H9 (cell line): Measurements from ENCODE around the gene SAP30L. TPM values are rescaled to one million over a fixed set of nuclear protein-coding genes. Genes with fewer than 3 reads are reported as not detected.

Source experiments
- DNase-seq: peaks from one replicate; pipeline ENCODE4 v3.0.0-alpha.2; 2017
- H2AFZ ChIP-seq: one replicate; pipeline ENCODE4 v1.6.1; 2013; ENCODE audit warnings: mild to moderate bottlenecking, low read length, control low read depth, moderate library complexity
- H2AK5ac ChIP-seq: 2 replicates; pipeline ENCODE4 v1.6.1; 2013; ENCODE audit warnings: low read length, control low read depth, mixed read lengths; ENCODE audit not compliant: insufficient read length
- H2BK120ac ChIP-seq: one replicate; pipeline ENCODE4 v1.6.1; 2013; ENCODE audit warnings: low read depth, mild to moderate bottlenecking, low read length, control low read depth, inconsistent platforms; ENCODE audit not compliant: poor library complexity, severe bottlenecking
- H2BK12ac ChIP-seq: 2 replicates; pipeline ENCODE4 v1.6.1; 2013; ENCODE audit warnings: low read length, control low read depth, mixed read lengths, low read depth; ENCODE audit not compliant: insufficient read length
- H2BK15ac ChIP-seq: 2 replicates; pipeline ENCODE4 v1.6.1; 2013; ENCODE audit warnings: low read depth, low read length, control low read depth
- H2BK20ac ChIP-seq: one replicate; pipeline ENCODE4 v1.6.1; 2013; ENCODE audit warnings: low read depth, mild to moderate bottlenecking, low read length, control low read depth, inconsistent platforms; ENCODE audit not compliant: poor library complexity, severe bottlenecking
- H2BK5ac ChIP-seq: 2 replicates; pipeline ENCODE4 v1.6.1; 2013; ENCODE audit warnings: low read length, control low read depth, mixed read lengths; ENCODE audit not compliant: insufficient read length
- H3K14ac ChIP-seq: 2 replicates; pipeline ENCODE4 v1.6.1; 2013; ENCODE audit warnings: low read length, control low read depth; ENCODE audit not compliant: insufficient read depth
- H3K18ac ChIP-seq: 2 replicates; pipeline ENCODE4 v1.6.1; 2013; ENCODE audit warnings: low read depth, mild to moderate bottlenecking, mixed read lengths, low read length, control low read depth; ENCODE audit not compliant: insufficient read length
- H3K23ac ChIP-seq: 2 replicates; pipeline ENCODE4 v1.6.1; 2013; ENCODE audit warnings: low read length, control low read depth, mixed read lengths, low read depth; ENCODE audit not compliant: insufficient read length
- H3K23me2 ChIP-seq: 2 replicates; pipeline ENCODE4 v1.6.1; 2013; ENCODE audit warnings: low read depth, mild to moderate bottlenecking, mixed read lengths, low read length, control low read depth; ENCODE audit not compliant: insufficient read length, poor library complexity, severe bottlenecking
- H3K27ac ChIP-seq: 2 replicates; pipeline ENCODE4 v1.5.1; 2013; ENCODE audit warnings: low read length, control low read depth, mixed read lengths, low read depth; ENCODE audit not compliant: insufficient read length
- H3K27me3 ChIP-seq: 2 replicates; pipeline ENCODE4 v1.6.1; 2013; ENCODE audit warnings: low read length, control low read depth, inconsistent platforms; ENCODE audit not compliant: insufficient read depth
- H3K4ac ChIP-seq: 2 replicates; pipeline ENCODE4 v1.6.1; 2013; ENCODE audit warnings: low read depth, mild to moderate bottlenecking, control low read depth, inconsistent platforms, low read length, moderate library complexity
- H3K4me1 ChIP-seq: 2 replicates; pipeline ENCODE4 v1.6.1; 2013; ENCODE audit warnings: low read length, control low read depth, inconsistent platforms; ENCODE audit not compliant: insufficient read depth
- H3K4me2 ChIP-seq: 2 replicates; pipeline ENCODE4 v1.6.1; 2013; ENCODE audit warnings: low read length, control low read depth, mixed read lengths; ENCODE audit not compliant: insufficient read length, insufficient read depth
- H3K56ac ChIP-seq: 2 replicates; pipeline ENCODE4 v1.6.1; 2013; ENCODE audit warnings: low read depth, mild to moderate bottlenecking, mixed read lengths, low read length, control low read depth; ENCODE audit not compliant: insufficient read length
- H3K79me1 ChIP-seq: 2 replicates; pipeline ENCODE4 v1.6.1; 2013; ENCODE audit warnings: low read depth, mild to moderate bottlenecking, moderate library complexity, low read length, control low read depth, inconsistent platforms; ENCODE audit not compliant: insufficient read depth, poor library complexity, severe bottlenecking
- H3K79me2 ChIP-seq: 2 replicates; pipeline ENCODE4 v1.6.1; 2013; ENCODE audit warnings: low read length, control low read depth, inconsistent platforms; ENCODE audit not compliant: insufficient read depth
- H3K9ac ChIP-seq: 2 replicates; pipeline ENCODE4 v1.6.1; 2013; ENCODE audit warnings: low read length, control low read depth, mixed read lengths; ENCODE audit not compliant: insufficient read length; ENCODE audit errors: extremely low read depth
- H3K9me3 ChIP-seq: one replicate; pipeline ENCODE4 v1.6.1; 2013; ENCODE audit warnings: low read depth, low read length, inconsistent platforms; ENCODE audit not compliant: control insufficient read depth
- H3T11ph ChIP-seq: one replicate; pipeline ENCODE4 v1.6.1; 2013; ENCODE audit warnings: mild to moderate bottlenecking, low read length, control low read depth, inconsistent platforms
- H4K20me1 ChIP-seq: one replicate; pipeline ENCODE4 v1.6.1; 2013; ENCODE audit not compliant: control insufficient read depth, insufficient read length, insufficient read depth
- H4K5ac ChIP-seq: 2 replicates; pipeline ENCODE4 v1.6.1; 2013; ENCODE audit warnings: low read depth, mild to moderate bottlenecking, mixed read lengths, low read length, control low read depth; ENCODE audit not compliant: insufficient read length
- H4K8ac ChIP-seq: replicated peaks from 2 replicates; pipeline ENCODE4 v1.6.1; 2013; ENCODE audit warnings: low read length, control low read depth, mixed read lengths, low read depth; ENCODE audit not compliant: insufficient read length
- H4K91ac ChIP-seq: 2 replicates; pipeline ENCODE4 v1.6.1; 2013; ENCODE audit warnings: low read depth, mild to moderate bottlenecking, moderate library complexity, mixed read lengths, low read length, control low read depth; ENCODE audit not compliant: insufficient read length
- H3K27ac Mint-ChIP-seq, 3 experiments: 2 replicates in 2 of 3; 3 replicates in 1 of 3; pipeline ENCODE4 v1.8.0; 2020 to 2021; ENCODE audit warnings: mixed read lengths in 3 of 3, mild to moderate bottlenecking in 1 of 3, moderate library complexity in 1 of 3
- H3K27me3 Mint-ChIP-seq: 2 replicates; pipeline ENCODE4 v1.8.0; 2021; ENCODE audit warnings: low read depth, mild to moderate bottlenecking, moderate library complexity, mixed read lengths
- H3K36me3 Mint-ChIP-seq, 3 experiments: 2 replicates in 2 of 3; 3 replicates in 1 of 3; pipeline ENCODE4 v1.8.0; 2020 to 2021; ENCODE audit warnings: low read depth in 3 of 3, mixed read lengths in 3 of 3; ENCODE audit not compliant: insufficient read depth in 1 of 3
- H3K4me1 Mint-ChIP-seq, 2 experiments: 2 replicates each; pipeline ENCODE4 v1.8.0; 2020; ENCODE audit warnings: mixed read lengths in 2 of 2
- H3K4me3 Mint-ChIP-seq, 2 experiments: 2 replicates in 1 of 2; 3 replicates in 1 of 2; pipeline ENCODE4 v1.8.0; 2020 to 2021; ENCODE audit warnings: mild to moderate bottlenecking in 2 of 2, mixed read lengths in 2 of 2, moderate library complexity in 1 of 2
- H3K9me3 Mint-ChIP-seq, 2 experiments: 2 replicates in 1 of 2; 3 replicates in 1 of 2; pipeline ENCODE4 v1.8.0; 2020; ENCODE audit warnings: mild to moderate bottlenecking in 2 of 2, mixed read lengths in 2 of 2, moderate library complexity in 1 of 2
- CTCF ChIP-seq: fragments of 200-600 bp; sonication (generic); conservative IDR thresholded peaks from 3 replicates; pipeline ENCODE4 v1.8.0; 2021; ENCODE audit warnings: antibody characterized with exemption, mild to moderate bottlenecking
- WGBS: extraction: QIAGEN DNeasy Blood & Tissue Kit; methylation state at CpG from one replicate; pipeline ENCODE4 v1.1.7; 2013; ENCODE audit warnings: missing lambda C conversion rate, low lambda C conversion rate, mixed read lengths; ENCODE audit not compliant: insufficient read length; ENCODE audit errors: extremely low coverage; 5-methylcytosine and 5-hydroxymethylcytosine counted together
- total RNA-seq: library from RNA; stranded (reverse); gene quantifications from 2 replicates; pipeline ENCODE4 v1.2.1, GENCODE V29; 2021

SAP30L gene
- total RNA-seq, 1 experiment from 2014 or later = 25.0 TPM

GRCh38 chr5:154474396-154475334 lies 28.9 kb downstream of the SAP30L start:
- Mint-ChIP-seq H3K36me3 (no peaks in the 10 kb centered on the region; a peak in 1 of 7 replicates), H3K4me1 (peaks cover 42 to 57% of the 10 kb centered on the region in 2 experiments), H3K27me3 (peaks cover 99% of the 10 kb centered on the region), H3K9me3 (no peaks in the 10 kb centered on the region; a peak in 1 of 5 replicates), H3K4me3 (peak overlapping the region in 1 of 2 experiments; percentile 73; a peak in 3 of 5 replicates), H3K27ac (no peak overlapping the region)
- Histone ChIP-seq H2BK120ac (no peak overlapping the region), H2BK12ac (no peak overlapping the region), H3K79me2 (no peaks in the 10 kb centered on the region), H2BK5ac (no peak overlapping the region), H2AK5ac (no peak overlapping the region), H4K20me1 (peaks cover 2% of the 10 kb centered on the region), H3K23me2 (peaks cover 34% of the 10 kb centered on the region), H3K4me1 (no peaks in the 10 kb centered on the region), H3K14ac (no peak overlapping the region), H3K27me3 (peaks cover 94% of the 10 kb centered on the region), H3K27ac (no peak overlapping the region), H4K5ac (no peak overlapping the region), H3T11ph (no peak overlapping the region), H3K4me2 (peak overlapping the region; percentile 61), H2BK20ac (no peak overlapping the region), H4K91ac (no peak overlapping the region), H4K8ac (no peak overlapping the region), H2BK15ac (no peak overlapping the region), H3K4ac (no peak overlapping the region), H3K79me1 (no peaks in the 10 kb centered on the region), H3K23ac (no peak overlapping the region), H3K9me3 (no peaks in the 10 kb centered on the region), H2AFZ (no peak overlapping the region), H3K56ac (no peak overlapping the region), H3K18ac (no peak overlapping the region), H3K9ac (no peak overlapping the region)
- TF ChIP-seq CTCF = no peak
- WGBS = no CpG with 5 or more reads among the region's 17 CpGs
- DNase-seq = no peak
